H1 (cell line): Measurements from ENCODE around the gene WNT3A. TPM values are rescaled to one million over a fixed set of nuclear protein-coding genes. Genes with fewer than 3 reads are reported as not detected.

ENCODE experiments used
- CBX5 ChIP-seq: fragments of 300-800, 300-1000 bp; sonication (generic); IDR thresholded peaks from 2 replicates; pipeline ENCODE4 v1.7.1; 2016; ENCODE audit warnings: antibody characterized with exemption, low read length, low read depth
- CHD7 ChIP-seq: fragments of 300-600 bp; sonication (generic); IDR thresholded peaks from 2 replicates; pipeline ENCODE4 v1.7.1; 2012; ENCODE audit warnings: low read length, moderate library complexity, mild to moderate bottlenecking, inconsistent platforms; ENCODE audit not compliant: insufficient replicate concordance
- KDM1A ChIP-seq: fragments of 200-600, 300-600 bp; sonication (generic); IDR thresholded peaks from 2 replicates; pipeline ENCODE4 v1.7.1; 2016; ENCODE audit warnings: mild to moderate bottlenecking, low read length, borderline replicate concordance
- KDM4A ChIP-seq: IDR thresholded peaks from one replicate; pipeline ENCODE4 v1.7.1; 2012; ENCODE audit warnings: low read depth, mild to moderate bottlenecking, moderate library complexity, low read length, inconsistent platforms; ENCODE audit not compliant: severe bottlenecking
- PHF8 ChIP-seq: fragments of 200-600 bp; sonication (generic); conservative IDR thresholded peaks from 2 replicates; pipeline ENCODE4 v1.7.1; 2012; ENCODE audit warnings: low read depth, mild to moderate bottlenecking, inconsistent platforms, low read length, moderate library complexity
- POLR2A ChIP-seq, 2 experiments: IDR thresholded peaks; 1 replicate in 1 of 2; 2 replicates in 1 of 2; pipeline ENCODE4 v1.6.1; 2011; ENCODE audit warnings: low read depth in 2 of 2, low read length in 2 of 2, mild to moderate bottlenecking in 2 of 2; ENCODE audit errors: control extremely low read depth in 1 of 2
- POLR2AphosphoS5 ChIP-seq: IDR thresholded peaks from 2 replicates; pipeline ENCODE4 v1.6.1; 2011; ENCODE audit warnings: low read depth, low read length
- RFX5 ChIP-seq: IDR thresholded peaks from 2 replicates; pipeline ENCODE4 v1.6.1; 2011; ENCODE audit warnings: low read depth, low read length, improper control_type of control experiment, borderline replicate concordance
- SRF ChIP-seq: IDR thresholded peaks from 2 replicates; pipeline ENCODE4 v1.6.1; 2011; ENCODE audit warnings: mild to moderate bottlenecking, low read depth, low read length, moderate library complexity
- TEAD4 ChIP-seq: IDR thresholded peaks from 2 replicates; pipeline ENCODE4 v1.6.1; 2012; ENCODE audit warnings: low read depth, low read length, inconsistent platforms, mixed read lengths
- YY1 ChIP-seq: IDR thresholded peaks from 2 replicates; pipeline ENCODE4 v1.6.1; 2011; ENCODE audit warnings: low read depth, mild to moderate bottlenecking, low read length
- polyA plus RNA-seq, 7 experiments: library from polyadenylated mRNA; depleted of rRNA in 3 of 7; stranded (reverse) in 5 of 7; unstranded in 2 of 7; fragments of >200 nt in 5 of 7; fragments of 200-250 nt in 2 of 7; gene quantifications; 1 replicate in 5 of 7; 2 replicates in 1 of 7; 4 replicates in 1 of 7; pipeline versions ENCODE4 v1.2.1 to v1.2.3, GENCODE V29; 2011 to 2013; ENCODE audit warnings: missing spikeins in 2 of 7, mixed read lengths in 2 of 7
- total RNA-seq: library from RNA; stranded (reverse); fragmentation: NEBNext Ultra II Directional; extraction: Animal tissue kit (Norgen Biotek cat#: 25700); gene quantifications from 2 replicates; pipeline ENCODE4 v1.2.1, GENCODE V29; 2021

Gene WNT3A
- total and polyA plus RNA-seq, 2 of the 8 experiments (the other 6 are each of a cell fraction or from before 2014, with no cell fraction given): 0.08 to 0.19 TPM

GRCh38 chr1:228082214-228082917 is 75.6 kb downstream of the WNT3A start, which contains the start of gene ARF1 (continued):
- TF ChIP-seq CHD7: no peak
- TF ChIP-seq RFX5: no peak
- TF ChIP-seq PHF8: peak; percentile 77; the same call in 1 of the 2 replicates
- TF ChIP-seq SRF: no peak
- no peak for TF ChIP-seq CBX5
- TF ChIP-seq YY1: peak; percentile 97
- TF ChIP-seq TEAD4: no peak
- peak; percentile 98 for TF ChIP-seq KDM4A
- TF ChIP-seq POLR2A (IDR thresholded peaks at IDR 0.05; ENCODE audit: control extremely low read depth in 1 of 2, low read depth in 2 of 2, low read length in 2 of 2): peak in 1 of 2 experiments; percentile 91; a peak in 2 of 3 replicates
- peak; percentile 87 for TF ChIP-seq POLR2AphosphoS5
- TF ChIP-seq KDM1A: peak; percentile 92
